Activated CD4-positive, alpha-beta T cell treated with anti-CD3 and anti-CD28 coated beads for 1 hour (primary cell): ENCODE data around the gene PRLH.

Source experiments
- DNase-seq: peaks from one replicate; pipeline ENCODE4 v3.0.0-alpha.2; 2020

PRLH gene

DNA sequence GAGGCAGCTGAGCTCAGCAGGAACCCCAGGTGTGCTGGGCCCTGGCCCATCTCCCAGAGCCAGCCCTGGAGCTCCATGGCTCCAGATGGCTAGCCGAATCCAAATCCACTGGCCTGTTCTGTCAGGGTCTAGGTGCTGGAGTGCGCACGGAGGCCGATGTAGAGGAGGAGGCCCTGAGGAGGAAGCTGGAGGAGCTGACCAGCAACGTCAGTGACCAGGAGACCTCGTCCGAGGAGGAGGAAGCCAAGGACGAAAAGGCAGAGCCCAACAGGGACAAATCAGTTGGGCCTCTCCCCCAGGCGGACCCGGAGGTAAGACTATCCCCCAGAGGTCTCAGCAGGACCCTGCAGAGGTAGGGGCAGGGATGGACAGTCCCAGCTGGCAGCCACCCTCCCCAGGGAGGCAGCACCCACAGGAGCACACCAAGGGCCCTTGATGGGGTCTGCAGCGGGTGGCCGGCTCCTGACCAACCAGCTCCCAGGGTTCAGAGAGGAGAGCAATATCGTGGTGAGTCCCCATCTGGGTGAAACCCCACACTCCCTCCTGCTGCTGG is 26.1 kb upstream of the PRLH start:
- DNase-seq = no peak

DNA sequence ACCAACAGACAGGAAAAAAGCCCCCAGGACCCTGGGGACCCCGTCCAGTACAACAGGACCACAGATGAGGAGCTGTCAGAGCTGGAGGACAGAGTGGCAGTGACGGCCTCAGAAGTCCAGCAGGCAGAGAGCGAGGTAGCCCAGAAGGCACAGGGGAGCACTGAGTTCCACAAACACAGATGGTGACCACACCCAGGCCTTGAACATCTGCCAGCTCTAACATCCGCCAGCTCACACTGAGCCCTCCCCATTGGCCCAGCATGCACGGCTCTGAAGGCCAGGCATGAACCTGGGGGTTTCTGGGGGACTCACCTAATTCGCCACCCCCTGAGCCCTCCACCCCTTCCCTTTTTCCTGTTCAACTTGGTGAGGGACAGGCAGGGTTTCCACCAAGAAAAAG is 25.6 kb upstream of the PRLH start:
- no peak for DNase-seq

DNA sequence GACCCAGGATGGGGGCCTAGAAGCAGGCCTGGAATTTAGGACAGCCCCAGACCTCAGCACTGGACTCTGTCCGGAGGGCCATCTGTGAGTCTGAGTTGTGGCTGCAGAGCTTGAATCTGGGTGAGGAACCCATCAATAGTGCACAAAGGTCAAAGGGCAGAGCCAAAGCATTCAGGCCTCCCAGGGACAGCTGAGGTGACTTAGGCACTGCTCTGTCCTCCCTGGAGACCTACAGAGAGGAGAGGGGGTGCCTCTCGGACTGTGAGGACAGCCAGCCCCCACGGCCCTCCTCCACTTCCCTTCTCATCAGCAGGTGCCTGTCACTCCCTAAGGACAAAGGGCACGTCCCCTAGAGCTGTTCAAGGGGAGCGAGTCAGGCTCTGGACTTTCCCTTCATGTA is 25.1 kb upstream of the PRLH start:
- DNase-seq = no peak

DNA sequence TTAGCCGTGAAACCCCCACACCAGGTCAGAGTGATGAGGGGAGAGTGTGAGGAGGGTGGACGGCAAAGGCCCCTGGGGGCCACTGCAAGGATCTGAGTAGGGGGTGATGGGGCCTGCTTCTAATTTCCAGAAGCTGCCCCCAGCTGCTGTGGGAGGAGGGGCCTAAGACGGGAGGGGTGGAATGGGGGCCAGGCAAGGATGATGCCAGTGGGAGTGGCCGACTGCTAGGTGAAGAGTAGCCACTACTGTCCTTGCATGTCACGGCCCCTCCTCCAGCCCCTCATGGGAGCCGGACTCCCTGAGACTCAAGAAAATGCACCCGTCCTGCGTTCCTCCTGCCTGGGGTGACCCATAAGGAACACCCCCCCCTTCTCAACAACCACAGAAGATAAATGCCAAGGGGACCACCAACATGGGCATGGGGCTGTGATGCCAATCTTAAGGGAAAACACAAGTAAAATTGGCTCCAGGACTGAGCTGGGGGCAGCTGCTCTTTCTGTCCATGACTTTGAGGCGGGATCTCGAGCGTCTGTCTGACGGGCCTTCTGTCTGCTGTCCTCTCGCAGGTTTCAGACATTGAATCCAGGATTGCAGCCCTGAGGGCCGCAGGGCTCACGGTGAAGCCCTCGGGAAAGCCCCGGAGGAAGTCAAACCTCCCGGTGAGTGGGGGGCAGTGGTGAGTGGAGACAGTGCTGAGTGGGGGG is 24.2 kb upstream of the PRLH start:
- DNase-seq = no peak

DNA sequence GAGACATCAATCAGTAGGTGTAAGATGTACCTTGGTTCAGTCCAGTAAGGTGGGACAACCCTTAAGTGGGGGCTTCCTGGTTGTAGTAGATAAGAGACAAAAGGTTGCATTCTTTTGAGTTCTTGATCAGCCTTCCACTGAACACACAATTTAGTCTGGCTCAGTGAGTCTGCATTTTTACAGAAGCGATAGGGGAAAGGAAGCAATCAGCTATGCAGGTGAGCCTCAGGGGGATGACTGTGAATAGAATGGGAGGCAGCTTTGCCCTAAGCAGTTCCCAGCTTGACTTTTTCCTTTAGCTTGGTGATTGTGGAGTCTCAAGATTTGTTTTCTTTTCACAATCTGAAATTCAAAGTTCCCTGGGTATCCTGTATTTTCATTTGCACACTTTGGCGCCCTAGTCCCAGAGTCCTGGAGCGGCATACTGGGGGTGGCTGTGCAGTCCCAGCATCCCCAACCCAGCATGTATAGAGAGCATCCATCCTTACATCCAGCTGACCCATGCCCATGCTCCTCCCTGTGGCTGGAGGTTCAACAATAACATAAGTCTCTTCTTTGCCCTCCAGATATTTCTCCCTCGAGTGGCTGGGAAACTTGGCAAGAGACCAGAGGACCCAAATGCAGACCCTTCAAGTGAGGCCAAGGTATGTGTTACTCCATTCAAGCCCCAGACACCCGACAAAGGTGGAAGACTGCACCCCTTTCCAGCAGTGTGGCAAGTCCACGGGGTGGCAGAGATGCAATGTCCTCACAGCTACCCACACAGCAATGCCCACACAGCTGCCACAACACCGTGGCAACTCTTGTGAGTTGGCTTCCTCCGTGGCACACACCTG is 20.1 kb upstream of the PRLH start:
- no peak for DNase-seq

DNA sequence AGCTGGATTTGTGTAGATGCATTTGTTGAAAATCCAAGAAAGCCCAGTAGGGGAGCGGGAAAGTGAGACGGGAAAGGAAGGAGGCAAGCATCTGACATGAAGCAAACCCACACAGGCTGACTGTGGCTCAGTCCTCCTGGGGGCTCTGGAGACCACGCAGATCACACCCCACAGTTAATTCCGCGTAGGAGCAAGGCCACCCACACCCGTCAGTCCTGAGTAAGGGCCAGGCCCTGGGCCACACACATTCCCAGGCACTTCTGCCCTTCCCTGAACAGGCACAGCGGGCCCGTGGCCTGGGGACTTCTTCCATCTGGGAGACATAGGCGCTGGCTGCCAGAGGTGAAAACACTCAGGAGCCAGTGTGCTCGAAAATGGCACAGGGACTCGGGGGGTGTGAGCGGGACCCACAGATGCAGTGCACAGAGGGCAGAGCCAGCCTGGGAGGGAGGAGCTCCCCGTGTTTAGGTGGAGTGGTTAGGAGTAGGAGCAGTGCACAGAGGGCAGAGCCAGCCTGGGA is 19.4 kb upstream of the PRLH start:
- DNase-seq = no peak

DNA sequence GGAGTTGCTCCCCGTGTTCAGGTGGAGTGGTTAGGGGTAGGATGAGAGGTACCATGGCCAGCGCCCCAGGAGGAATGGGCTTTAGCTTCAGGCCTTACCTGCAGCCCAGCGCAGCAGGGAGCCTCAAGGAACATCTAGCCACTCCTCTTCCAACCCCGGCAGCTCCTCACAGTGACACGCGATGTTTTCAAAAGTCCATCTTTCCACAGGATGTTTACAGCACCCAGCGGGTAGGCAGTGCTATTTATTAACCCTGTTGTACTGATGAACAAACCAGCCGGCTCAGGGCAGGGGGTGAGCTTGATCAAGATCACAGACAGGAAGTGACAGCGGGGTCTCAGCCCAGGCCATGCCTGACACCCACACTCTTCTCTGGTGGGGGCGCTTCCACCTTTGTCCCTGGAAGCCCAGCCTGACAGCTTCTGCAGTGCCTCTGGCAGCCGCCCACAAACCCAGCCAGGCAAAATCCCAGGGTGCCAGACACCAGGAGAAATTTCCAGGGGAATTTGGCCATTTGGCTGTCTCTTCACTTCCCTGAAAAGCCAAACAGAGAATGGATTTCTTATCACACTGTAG is 18.4 kb upstream of the PRLH start:
- no peak for DNase-seq

DNA sequence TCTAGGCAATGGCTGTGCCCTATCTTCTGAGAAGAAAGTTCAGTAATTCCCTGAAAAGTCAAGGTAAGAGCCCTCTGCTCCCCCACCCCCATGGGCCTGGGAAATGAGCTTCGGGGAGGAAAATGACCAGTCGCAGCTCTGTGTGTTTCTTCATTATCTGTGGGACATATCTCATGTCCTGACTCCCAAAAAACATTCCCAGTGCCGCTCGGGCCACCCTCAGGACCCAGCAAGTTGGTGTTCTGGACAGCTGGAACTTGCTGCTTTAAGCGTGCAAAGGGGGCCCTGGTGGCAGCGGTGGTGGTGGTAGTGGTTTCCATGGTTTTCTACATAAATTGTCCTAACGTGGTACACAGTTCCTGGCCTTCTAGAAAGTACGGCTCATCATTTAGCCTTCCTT is 17.2 kb upstream of the PRLH start:
- no peak for DNase-seq

DNA sequence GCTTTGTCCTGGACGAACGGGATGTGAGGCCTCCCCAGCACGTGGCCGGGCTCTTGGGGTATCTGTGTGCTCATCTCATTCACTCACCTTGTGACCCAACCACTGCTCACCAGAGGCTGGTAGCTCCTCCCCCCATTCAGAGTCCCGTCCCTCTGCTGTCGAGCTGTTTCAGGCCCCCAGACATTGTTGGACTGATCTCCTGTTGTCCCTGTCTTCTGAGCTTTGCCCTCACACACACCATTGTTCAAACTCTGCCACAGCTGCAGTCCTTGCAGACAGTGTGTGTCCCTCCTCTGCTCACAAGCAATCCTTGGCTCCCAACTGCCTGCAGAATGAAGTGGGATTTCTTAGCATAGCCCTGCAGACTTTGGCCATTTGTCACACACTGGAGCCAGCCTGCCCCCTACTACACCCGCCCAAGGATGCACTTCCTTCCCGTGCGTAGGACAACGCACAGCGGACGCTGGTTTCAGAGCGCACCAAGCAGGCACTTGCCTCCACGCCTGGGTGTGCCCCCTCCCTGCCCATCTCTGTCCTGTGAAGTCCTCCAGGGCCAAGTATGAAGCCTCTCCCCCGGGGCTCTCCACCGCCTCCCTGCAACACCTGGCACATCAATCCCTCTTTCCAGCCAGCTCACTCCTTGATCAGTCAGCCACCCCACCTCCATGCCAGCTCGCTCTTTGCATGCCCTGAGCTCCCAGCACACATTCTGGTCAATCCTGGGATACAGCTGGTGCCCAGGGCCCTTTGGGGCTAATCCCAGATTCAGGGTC is 16.5 kb upstream of the PRLH start:
- DNase-seq = no peak

DNA sequence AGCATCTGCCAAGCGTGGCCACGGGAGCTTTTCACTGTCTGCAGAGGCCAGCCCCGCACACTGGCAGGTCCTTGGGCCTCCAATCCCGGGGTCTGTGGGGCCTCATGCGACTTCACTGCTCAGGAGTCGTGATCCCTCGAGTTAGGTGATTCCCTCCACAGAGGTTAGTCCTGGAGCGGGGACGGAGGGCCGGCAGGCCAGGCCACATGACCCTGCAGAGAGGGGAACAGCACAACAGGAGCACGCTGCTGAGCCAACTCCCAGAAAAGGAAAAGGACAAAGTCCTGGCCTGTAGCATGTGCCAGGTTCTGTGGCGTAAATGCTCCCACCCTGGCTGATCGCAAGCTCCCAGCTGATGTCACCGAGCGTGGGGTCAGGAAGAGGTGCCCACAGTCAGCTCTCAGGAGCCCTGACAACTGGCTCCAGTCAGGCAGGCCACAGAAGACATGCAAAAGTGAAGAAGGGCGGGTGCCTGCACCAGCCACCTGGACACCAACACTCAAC is 15.3 kb upstream of the PRLH start:
- DNase-seq = no peak

DNA sequence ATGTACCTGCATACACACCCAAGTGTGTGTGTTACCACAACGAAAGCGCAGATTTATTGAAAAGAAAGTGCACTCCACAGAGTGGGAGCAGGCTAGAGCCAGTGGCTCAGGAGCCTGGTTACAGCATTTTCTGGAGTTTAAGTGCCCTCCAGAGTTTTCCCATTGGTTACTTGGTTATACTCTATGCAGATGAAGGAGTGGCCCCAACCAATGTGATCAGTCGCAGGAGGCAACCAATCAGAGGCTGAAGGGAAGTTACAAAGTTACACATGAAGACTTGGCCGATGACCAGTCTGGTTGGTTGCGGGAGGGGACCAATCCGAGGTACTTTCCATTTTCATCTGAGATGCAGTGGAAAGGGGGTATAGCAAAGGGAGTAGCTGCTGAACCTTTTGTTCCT is 13.5 kb upstream of the PRLH start:
- no peak for DNase-seq

DNA sequence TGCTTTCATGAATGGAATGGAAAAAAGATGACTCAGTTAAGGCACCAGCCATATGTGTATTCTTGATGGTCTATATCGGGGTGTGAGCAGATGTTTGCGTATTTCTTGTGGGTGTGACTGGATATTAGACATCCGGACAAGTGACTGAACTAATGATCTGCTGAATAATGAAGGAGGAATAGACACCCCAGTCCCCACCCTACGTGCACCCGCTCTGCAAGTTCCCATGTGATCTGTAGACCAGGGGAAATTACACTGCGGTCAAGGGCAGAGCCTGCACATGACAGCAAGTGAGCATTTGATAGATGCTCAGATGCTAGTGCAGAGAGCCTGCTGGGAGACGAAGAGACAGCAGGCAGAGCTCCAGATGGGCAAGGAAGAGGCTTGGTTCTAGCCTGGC is 12.4 kb upstream of the PRLH start:
- no peak for DNase-seq

DNA sequence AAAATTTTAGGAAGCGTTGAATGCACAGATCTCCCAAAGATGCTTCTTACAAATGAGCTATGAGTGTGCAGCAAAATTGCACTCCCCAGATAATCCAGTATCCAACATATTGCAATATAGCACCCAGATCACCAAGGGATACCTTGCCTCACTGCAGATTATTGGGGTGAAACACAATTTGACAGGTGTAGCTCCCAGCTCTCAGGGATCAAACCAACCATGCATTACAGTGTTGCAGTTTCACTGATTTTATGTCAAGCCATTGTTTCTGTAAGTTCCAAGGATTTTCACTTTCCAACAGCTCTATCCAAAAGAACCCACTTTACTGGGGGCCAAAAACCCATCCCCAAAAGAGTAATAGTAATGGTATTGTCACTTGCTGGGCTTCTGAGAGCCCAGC is 10.8 kb upstream of the PRLH start:
- no peak for DNase-seq

DNA sequence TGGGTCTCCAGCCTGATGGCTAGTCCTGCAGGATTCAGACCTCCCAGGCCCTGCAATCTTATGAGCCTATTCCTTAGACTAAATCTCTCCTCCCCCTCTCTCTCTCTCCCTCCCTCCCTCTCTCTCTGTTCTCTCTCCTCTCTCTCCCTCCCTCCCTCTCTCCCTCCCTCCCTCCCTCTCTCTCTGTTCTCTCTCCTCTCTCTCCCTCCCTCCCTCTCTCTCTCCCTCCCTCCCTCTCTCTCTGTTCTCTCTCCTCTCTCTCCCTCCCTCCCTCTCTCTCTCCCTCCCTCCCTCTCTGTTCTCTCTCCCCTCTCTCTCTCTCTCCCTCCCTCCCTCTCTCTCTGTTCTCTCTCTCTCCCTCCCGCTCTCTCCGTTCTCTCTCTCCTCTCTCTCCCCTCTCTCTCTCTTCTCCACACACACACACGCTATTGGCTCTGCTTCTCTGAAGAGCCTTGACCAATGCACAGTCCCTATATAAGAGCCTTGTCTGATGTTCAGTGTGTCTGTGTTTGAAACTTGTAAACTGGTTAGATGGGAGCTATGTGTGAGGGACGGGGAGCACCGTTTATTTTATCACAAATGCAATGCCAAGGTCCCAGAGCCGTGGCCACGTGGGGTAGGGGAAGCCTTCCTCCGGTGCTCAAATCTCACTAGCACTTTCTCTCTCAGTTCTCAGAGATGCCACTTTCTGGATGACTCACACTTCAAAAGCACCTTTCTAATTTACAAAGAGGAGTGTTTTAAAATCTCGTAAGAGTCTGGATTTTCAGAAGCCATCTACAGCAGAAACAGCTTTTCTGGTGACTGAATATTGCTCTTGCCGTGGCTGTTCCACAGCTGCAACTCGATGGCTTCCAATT is 9.4 kb upstream of the PRLH start:
- no peak for DNase-seq

DNA sequence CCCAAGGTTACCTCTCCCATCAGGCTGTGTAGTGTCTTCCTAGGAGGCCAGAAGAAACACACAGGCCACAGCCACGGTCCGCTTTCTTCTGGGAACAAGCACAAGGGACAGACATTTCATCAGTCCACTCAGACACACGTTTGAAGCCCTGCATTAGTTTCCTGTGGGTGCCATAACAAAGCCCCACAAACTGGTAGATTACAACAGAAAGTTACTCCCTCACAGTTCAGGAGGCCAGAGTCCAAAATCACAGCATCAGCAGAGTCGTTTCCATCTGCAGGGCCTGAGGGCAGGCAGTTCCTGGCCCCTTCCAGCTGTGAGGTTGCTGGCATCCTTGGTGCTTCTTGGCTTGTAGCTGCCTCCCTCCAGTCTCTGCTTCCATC is 8.8 kb upstream of the PRLH start:
- no peak for DNase-seq

DNA sequence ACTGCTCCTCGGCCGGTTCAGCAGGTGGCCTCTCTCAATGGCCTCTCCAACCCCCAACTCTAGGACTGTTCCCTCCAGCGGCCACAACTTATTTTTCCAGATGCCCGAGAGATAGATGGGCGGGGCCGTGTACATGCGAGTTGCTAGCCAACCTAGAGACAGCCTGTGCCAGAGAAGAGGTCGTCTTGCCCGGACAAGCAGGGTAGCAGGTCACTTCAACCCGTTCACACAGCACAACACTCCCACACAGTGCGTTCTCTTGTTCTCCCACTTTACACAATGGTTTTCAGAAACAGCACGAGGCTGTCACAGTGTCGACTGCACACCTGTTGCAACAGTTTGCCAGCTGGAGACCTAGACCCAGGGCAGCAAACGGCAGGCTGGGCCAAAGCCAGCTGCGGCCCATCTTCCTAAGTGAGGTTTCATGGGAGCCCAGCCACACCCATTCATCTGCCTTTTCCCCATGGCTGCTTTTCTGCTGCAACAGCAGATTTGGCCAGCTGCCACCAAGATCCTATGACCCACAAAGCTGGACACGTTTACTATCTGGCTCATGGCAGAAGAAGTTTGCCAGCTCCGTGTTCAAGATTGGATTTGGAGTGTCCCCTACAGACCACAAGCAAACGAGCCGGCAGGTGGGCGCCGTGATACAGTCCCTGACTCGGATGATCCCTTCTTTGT is 7.3 kb upstream of the PRLH start:
- DNase-seq = no peak

DNA sequence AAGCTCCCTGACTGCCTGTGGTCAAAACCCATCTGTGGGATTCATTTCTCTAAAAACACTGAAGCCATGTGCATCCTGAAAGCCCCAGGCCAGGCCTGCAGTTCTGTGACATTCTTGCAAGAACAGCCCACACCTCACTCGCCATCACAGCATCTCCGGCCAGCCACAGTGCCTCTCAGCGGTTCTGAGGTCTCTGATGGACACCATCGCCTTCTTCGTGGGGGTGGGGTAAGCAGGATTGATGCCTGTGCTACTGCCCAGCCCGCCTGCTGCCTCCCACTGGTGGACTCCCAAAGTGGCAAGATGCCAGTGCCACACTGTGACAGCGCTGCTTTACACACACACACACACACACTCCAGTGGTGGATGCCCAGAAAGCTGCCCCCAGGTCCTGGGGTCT is 5.2 kb upstream of the PRLH start:
- DNase-seq = no peak

DNA sequence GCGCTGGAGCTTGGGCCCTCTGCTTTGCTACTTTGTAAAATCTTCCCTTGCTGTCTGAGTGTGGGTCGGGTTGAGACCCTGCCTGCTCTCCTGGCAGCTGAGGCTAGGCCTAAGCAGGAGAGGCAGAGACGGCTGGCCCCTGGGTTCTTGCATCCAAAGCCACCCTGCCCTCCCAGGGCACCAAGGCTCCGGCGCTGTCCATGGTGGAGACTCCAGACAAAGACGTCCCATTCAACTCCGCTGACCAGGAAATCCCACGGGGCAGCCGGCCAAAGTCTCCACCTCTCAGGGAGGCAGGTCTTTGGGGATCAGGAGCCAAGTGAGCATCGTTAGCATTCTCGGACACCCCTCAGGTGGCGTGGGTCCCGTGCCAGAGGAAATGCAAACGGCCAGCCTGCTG is 2.6 kb upstream of the PRLH start:
- DNase-seq = no peak

DNA sequence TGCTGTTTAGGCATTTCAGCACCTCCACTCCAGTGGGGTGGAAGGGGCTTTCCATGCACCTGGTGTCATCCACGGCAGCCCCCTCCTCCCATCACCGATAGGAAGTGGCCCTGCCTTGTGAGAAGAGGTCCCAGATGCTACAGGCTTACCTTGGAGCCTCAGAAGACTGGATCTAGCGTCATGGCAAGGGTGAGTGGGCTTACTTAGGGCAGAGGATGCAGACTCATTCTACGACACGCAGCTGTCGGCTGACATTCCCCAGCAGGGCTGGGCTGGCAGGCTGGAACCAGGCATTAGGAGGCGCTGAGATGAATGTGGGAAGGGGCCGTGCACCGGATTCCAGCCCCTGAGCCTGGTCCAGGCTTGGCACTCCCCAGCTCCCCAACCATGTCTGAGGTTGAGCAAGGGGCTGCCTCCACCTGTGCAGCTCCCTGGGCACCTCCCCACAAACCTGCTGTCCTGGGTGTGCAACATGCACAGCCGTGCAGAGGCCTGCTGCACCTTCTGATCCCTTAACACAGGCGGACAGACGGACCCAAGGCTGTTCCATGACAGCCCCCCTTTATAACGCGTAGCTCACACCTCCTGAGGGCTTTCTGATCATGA is 1.7 kb upstream of the PRLH start:
- DNase-seq = no peak

DNA sequence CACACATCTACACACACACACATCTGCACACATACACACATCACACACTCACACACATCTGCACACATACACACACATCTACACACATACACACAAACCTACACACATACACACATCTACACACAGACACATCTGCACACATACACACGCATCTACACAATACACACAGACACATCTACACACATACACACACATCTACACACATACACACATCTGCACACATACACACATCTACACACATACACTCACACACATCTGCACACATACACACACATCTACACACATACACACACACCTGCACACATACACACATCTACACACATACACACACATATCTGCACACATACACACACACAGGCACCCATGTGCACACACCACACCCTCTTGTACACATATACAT is 400 bp upstream of the PRLH start:
- DNase-seq = no peak
